NCI-H82 (cell line): ENCODE data around the gene FGD3.

ENCODE experiments used
- DNase-seq: peaks from one replicate; lab custom pipeline; 2025; lab: John Stamatoyannopoulos, UW

FGD3 gene

GRCh38 chr9:92960561-92961290, 13.4 kb downstream of the FGD3 start:
- no peak for DNase-seq

GRCh38 chr9:92961627-92962302, 14.4 kb downstream of the FGD3 start:
- no peak for DNase-seq

GRCh38 chr9:92962303-92962649, 15.0 kb downstream of the FGD3 start:
- DNase-seq = no peak

- no peak for DNase-seq
These were observed 15.5 kb downstream of the FGD3 start for GRCh38 chr9:92962846-92963245.

GRCh38 chr9:92963831-92964606, 16.7 kb downstream of the FGD3 start:
- no peak for DNase-seq

- DNase-seq = no peak
These were observed 17.3 kb downstream of the FGD3 start for GRCh38 chr9:92964607-92965060.

- DNase-seq = no peak
These were observed 17.9 kb downstream of the FGD3 start for GRCh38 chr9:92965061-92965758.

GRCh38 chr9:92965759-92966517, 18.6 kb downstream of the FGD3 start:
- DNase-seq = no peak

GRCh38 chr9:92966518-92966800, 19.1 kb downstream of the FGD3 start:
- DNase-seq = no peak

- DNase-seq = no peak
These were observed 20.8 kb downstream of the FGD3 start for GRCh38 chr9:92968081-92968480.

- no peak for DNase-seq
These were observed 22.5 kb downstream of the FGD3 start for GRCh38 chr9:92969516-92970466.

- DNase-seq = peak; percentile 13
These were observed 23.2 kb downstream of the FGD3 start for GRCh38 chr9:92970467-92970923.

GRCh38 chr9:92971121-92971520, 23.8 kb downstream of the FGD3 start:
- no peak for DNase-seq

- no peak for DNase-seq
These were observed 24.5 kb downstream of the FGD3 start for GRCh38 chr9:92971776-92972175.

GRCh38 chr9:92973700-92974099, 26.4 kb downstream of the FGD3 start:
- DNase-seq = no peak

GRCh38 chr9:92974161-92974661, 26.9 kb downstream of the FGD3 start:
- no peak for DNase-seq

GRCh38 chr9:92974761-92975755, 27.7 kb downstream of the FGD3 start:
- DNase-seq = no peak

- no peak for DNase-seq
These were observed 29.1 kb downstream of the FGD3 start for GRCh38 chr9:92976431-92976830.

GRCh38 chr9:92977279-92977678, 30.0 kb downstream of the FGD3 start:
- DNase-seq = no peak
